ENCODE data around the gene KRT25.

The KRT25 gene

DNA sequence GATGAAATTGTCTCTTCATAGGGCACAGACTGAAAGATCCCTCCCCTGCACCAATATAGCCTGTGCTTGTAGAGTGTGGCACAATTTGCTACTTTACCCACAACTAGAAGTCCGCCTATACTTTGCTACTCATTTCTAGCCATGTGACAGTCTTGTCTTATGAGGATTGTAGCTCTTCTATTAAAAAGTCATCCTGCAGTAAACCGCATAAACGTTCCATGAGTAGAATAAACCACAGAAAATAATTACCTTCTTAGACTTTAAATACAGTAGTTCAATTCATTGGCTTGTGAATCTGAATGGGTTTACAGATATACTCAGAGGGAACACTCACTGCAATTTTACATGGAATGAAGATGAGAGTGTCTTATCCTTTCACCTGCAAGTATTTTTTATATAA lies 22.8 kb upstream of the KRT25 start:
- H3K27ac ChIP-seq: no peak overlapping the region
- TF ChIP-seq ZFX (IDR thresholded peaks at IDR 0.05; ENCODE audit: borderline replicate concordance): no peak
- TF ChIP-seq, protein P1, sequence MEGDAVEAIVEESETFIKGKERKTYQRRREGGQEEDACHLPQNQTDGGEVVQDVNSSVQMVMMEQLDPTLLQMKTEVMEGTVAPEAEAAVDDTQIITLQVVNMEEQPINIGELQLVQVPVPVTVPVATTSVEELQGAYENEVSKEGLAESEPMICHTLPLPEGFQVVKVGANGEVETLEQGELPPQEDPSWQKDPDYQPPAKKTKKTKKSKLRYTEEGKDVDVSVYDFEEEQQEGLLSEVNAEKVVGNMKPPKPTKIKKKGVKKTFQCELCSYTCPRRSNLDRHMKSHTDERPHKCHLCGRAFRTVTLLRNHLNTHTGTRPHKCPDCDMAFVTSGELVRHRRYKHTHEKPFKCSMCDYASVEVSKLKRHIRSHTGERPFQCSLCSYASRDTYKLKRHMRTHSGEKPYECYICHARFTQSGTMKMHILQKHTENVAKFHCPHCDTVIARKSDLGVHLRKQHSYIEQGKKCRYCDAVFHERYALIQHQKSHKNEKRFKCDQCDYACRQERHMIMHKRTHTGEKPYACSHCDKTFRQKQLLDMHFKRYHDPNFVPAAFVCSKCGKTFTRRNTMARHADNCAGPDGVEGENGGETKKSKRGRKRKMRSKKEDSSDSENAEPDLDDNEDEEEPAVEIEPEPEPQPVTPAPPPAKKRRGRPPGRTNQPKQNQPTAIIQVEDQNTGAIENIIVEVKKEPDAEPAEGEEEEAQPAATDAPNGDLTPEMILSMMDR (IDR thresholded peaks at IDR 0.05): no peak

DNA sequence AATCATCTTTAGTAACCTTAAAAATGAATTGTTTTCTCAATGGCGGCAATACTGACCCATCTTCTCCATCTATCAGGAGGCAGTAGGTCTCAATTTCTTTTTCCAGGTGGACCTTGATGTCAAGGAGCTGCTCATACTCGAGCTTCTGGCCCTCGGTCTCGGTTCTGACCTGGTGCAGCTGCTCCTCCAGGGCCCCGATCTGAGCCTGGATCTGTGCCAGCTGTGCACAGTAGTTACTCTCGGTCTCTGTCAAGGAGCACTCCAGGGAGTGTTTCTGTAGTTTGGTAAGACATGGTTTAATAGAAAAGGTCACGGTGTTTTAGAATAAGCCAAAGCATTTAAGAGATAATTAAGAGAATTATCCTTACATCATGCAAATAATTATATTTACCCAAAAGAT lies 22.3 kb upstream of the KRT25 start:
- no peak overlapping the region for H3K27ac ChIP-seq
- TF ChIP-seq, protein P1 (IDR thresholded peaks at IDR 0.05): no peak
- no peak for TF ChIP-seq ZFX (IDR thresholded peaks at IDR 0.05; ENCODE audit: borderline replicate concordance)

DNA sequence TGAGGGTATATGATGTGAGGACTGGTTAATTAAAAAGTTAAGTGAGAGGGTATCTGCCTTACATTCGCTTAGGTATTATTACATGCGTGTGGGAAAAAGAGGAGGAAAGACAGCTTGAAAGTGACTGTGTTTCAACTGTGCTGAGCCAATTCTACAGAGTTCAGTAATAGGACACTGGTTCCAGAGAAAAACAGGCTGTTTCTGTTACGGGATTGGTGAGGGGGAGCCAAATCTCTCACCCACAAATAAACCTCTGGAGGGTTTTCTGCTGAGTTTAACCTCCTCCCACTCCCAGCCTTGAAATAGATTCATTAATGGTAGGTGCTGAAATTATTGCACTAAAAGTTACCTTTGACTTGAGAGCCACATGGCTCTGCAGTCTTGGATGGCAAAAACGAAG lies 20.8 kb upstream of the KRT25 start:
- no peak overlapping the region for H3K27ac ChIP-seq
- TF ChIP-seq, protein P1 (IDR thresholded peaks at IDR 0.05): no peak
- TF ChIP-seq ZFX (IDR thresholded peaks at IDR 0.05; ENCODE audit: borderline replicate concordance): no peak

DNA sequence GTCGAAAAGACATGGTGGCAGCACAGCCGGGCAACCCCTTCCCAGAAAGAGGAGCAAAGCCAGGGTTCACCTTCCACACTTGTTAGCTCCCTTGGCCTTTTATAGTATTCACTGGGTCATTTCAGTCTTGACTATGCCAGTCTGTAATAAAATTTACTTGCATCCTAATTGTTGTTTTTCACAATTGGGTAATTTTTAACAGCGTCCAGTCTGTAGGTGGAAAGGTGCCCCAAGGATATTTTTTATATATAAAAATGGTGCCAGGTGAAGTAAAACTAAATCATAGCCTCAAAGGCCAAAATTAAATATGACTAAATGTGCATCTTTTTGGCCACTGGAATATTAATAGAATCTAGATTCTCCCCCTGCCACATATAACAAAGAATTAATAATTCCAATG lies 17.0 kb upstream of the KRT25 start, which contains the start of gene KRT26:
KRT26 (minus strand) TSS at position 101 of the 400 bp plus-strand sequence; CDS start at position 13, 88 bp downstream.
- no peak within 1 kb of the TSS for H3K27ac ChIP-seq
- TF ChIP-seq, protein P1 (IDR thresholded peaks at IDR 0.05): no peak
- TF ChIP-seq ZFX (IDR thresholded peaks at IDR 0.05; ENCODE audit: borderline replicate concordance): no peak

DNA sequence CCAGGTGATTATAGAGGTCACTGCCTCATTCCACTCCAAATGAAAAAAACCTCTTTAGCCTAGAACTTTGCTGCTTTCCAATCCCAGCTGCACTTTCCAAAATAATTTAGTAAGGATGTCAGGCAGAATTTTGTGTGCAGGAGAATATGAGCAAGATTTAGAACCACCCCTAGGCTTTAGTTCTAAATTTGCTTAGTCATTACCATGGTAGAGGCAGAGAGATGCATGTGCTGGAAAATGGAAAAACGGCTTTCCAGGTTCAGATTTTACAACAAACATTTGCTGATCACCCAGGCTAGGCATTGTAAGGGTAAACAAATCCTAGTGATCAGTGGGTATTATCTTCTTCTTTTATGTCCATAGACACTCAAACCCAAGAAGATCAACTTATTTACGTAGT lies 10.5 kb upstream of the KRT25 start:
- TF ChIP-seq, protein P1 (IDR thresholded peaks at IDR 0.05): no peak
- no peak for TF ChIP-seq ZFX (IDR thresholded peaks at IDR 0.05; ENCODE audit: borderline replicate concordance)
- H3K27ac ChIP-seq: no peak overlapping the region

DNA sequence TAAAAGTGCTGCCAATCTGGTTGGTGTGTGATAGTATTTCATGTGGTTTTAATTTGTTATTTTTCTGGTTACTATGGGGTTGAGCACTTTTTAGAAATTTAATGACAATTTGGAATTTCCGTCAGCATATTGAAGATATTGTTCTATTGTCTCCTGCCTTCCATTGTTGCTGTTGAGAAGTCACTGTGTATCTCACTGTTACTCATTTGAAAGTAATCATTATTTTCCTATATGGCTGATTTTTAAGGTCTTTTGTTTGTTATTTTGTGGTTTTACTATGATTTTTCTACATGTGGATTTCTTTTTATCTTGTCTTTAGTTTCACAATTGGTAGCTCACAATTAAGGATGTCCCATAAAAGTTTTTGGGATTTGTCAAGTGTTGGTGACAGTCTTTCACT lies 8.6 kb upstream of the KRT25 start:
- TF ChIP-seq, protein P1 (IDR thresholded peaks at IDR 0.05): no peak
- no peak for TF ChIP-seq ZFX (IDR thresholded peaks at IDR 0.05; ENCODE audit: borderline replicate concordance)
- H3K27ac ChIP-seq: no peak overlapping the region

DNA sequence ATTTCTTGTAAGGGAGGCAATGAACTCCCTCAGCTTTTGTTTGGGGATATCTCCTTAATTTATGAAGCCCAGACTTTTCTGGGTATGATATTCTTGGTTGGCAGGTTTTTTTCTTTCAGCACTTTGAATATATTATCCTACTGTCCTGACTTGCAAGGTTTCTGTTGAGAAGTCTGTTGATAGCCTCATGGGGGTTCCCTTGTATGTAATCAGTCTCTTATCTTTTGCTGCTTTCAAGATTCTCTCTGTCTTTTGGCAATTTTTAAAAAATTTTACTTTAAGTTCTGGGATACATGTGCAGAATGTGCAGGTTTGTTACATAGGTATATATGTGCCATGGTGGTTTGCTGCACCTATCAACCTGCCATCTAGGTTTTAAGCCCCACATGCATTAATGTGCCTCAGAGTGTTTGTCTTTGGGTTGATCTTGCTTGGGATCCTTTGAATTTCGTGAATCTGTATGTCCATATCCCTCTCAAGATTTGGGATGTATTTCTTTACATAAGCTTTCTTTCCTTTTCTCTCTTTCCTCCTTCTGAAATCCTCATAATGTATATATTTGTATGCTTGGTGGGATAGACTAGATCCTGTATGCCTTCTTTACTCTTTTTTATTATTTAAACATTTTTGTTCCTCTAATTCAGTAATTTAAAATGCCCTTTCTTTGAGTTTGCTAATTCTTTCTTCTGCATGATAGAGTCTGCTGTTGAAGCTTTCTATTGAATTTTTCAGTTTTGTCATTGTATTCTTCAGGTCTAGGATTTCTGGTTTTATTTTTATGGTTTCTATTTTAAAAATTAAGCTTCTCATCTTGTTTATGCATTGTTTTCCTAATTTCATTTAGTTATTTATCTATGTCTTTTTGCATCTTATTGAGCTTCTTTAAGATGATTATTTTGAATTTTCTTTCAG lies 5.2 kb upstream of the KRT25 start:
- no peak overlapping the region for H3K27ac ChIP-seq
- TF ChIP-seq ZFX (IDR thresholded peaks at IDR 0.05; ENCODE audit: borderline replicate concordance): no peak
- TF ChIP-seq, protein P1 (IDR thresholded peaks at IDR 0.05): no peak
